HK-2 (cell line): ENCODE results near the gene ATP13A4.

Experiments
- DNase-seq: peaks from one replicate; pipeline ENCODE4 v3.0.0-alpha.2; 2018; ENCODE audit not compliant: unreplicated experiment

ATP13A4 gene

GRCh38 chr3:193554811-193555210 is at the start of gene ATP13A4:
ATP13A4 (minus strand) TSS chr3:193554895; CDS start chr3:193554799, 96 bp downstream.
- DNase-seq: peak; percentile 40

GRCh38 chr3:193599393-193599792 is 44.7 kb upstream of the ATP13A4 start:
- no peak for DNase-seq

- no peak for DNase-seq
Measured at GRCh38 chr3:193598202-193598601, 43.5 kb upstream of the ATP13A4 start.

GRCh38 chr3:193595939-193596487 is 41.3 kb upstream of the ATP13A4 start:
- no peak for DNase-seq

- no peak for DNase-seq
Measured at GRCh38 chr3:193594946-193595689, 40.4 kb upstream of the ATP13A4 start.

GRCh38 chr3:193593668-193594030 is 39.0 kb upstream of the ATP13A4 start:
- no peak for DNase-seq

GRCh38 chr3:193592841-193593667 is 38.4 kb upstream of the ATP13A4 start, which contains the start of gene OPA1:
OPA1 (plus strand) TSS chr3:193593208; CDS start chr3:193593378, 170 bp downstream.
- peak; percentile 99 for DNase-seq

- peak; percentile 81 for DNase-seq
Measured at GRCh38 chr3:193590088-193590856, 35.6 kb upstream of the ATP13A4 start.

- DNase-seq: no peak
Measured at GRCh38 chr3:193589616-193590015, 34.9 kb upstream of the ATP13A4 start.

GRCh38 chr3:193589129-193589528 is 34.4 kb upstream of the ATP13A4 start:
- DNase-seq: no peak

GRCh38 chr3:193586526-193586925 is 31.8 kb upstream of the ATP13A4 start:
- DNase-seq: no peak

- DNase-seq: no peak
Measured at GRCh38 chr3:193585530-193585929, 30.8 kb upstream of the ATP13A4 start.

GRCh38 chr3:193574488-193575070 is 19.9 kb upstream of the ATP13A4 start:
- no peak for DNase-seq

- DNase-seq: no peak
Measured at GRCh38 chr3:193573403-193574191, 18.9 kb upstream of the ATP13A4 start.

- DNase-seq: peak; percentile 50
Measured at GRCh38 chr3:193572426-193572908, 17.8 kb upstream of the ATP13A4 start.

- DNase-seq: no peak
Measured at GRCh38 chr3:193569119-193569518, 14.4 kb upstream of the ATP13A4 start.

GRCh38 chr3:193564012-193564411 is 9.3 kb upstream of the ATP13A4 start:
- DNase-seq: no peak

GRCh38 chr3:193563426-193563825 is 8.7 kb upstream of the ATP13A4 start:
- DNase-seq: no peak

GRCh38 chr3:193560870-193561269 is 6.2 kb upstream of the ATP13A4 start:
- no peak for DNase-seq

GRCh38 chr3:193560091-193560490 is 5.4 kb upstream of the ATP13A4 start:
- DNase-seq: no peak
